ENCODE measurements around the gene NCOA7.

NCOA7 gene

DNA sequence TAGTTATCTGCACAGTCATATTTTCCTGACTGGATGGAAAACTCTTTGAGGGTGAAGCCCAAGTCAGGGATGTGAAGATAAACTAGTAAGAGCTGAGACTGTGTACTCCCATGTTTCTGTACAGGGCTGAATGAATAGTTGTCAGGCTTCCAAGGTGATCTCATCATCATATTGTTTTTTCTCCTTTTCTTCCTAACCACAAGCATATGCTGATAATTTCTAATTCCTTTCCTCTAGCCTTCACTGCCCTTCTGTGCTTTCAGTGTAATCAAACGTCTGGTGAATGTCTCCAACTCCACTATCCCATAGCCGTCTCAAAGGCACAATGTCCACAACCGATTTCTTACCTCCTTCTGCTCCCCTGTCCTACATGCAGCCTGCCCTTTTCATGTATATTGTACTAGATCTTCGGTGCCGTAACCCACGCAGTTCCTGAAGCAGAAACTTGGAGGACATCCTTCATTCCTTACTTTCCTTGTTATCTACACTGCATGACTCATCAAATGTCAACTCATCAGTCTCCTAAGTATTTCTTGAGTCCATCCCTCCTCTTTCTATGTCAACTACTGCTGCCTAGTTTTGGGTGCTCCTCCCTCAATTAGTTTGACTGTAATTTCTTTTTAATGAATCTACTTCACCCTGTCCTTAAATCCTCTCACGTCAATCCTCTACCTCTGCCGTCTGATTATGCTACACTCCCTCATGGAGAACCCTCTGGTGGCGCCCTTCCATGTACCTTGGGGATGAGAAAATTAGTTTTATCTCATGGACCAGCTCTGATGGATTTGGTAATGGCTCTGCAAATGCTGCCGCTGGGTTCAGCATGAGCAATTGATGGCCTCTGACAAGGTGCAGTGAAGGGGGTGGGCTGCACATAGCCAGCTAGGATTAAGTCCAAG lies 21.9 kb downstream of the NCOA7 start:
- TF ChIP-seq SPI1 (IDR thresholded peaks at IDR 0.05; ENCODE audit: borderline replicate concordance, low read depth) = no peak
- TF ChIP-seq, protein P1, sequence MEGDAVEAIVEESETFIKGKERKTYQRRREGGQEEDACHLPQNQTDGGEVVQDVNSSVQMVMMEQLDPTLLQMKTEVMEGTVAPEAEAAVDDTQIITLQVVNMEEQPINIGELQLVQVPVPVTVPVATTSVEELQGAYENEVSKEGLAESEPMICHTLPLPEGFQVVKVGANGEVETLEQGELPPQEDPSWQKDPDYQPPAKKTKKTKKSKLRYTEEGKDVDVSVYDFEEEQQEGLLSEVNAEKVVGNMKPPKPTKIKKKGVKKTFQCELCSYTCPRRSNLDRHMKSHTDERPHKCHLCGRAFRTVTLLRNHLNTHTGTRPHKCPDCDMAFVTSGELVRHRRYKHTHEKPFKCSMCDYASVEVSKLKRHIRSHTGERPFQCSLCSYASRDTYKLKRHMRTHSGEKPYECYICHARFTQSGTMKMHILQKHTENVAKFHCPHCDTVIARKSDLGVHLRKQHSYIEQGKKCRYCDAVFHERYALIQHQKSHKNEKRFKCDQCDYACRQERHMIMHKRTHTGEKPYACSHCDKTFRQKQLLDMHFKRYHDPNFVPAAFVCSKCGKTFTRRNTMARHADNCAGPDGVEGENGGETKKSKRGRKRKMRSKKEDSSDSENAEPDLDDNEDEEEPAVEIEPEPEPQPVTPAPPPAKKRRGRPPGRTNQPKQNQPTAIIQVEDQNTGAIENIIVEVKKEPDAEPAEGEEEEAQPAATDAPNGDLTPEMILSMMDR (IDR thresholded peaks at IDR 0.05; ENCODE audit: insufficient read depth, low read length) = no peak
- TF ChIP-seq POLR2AphosphoS5 (IDR thresholded peaks at IDR 0.05; ENCODE audit: low read depth) = no peak
- no peak for TF ChIP-seq REST (IDR thresholded peaks at IDR 0.05; ENCODE audit: insufficient replicate concordance, low read depth)
- TF ChIP-seq GABPA (IDR thresholded peaks at IDR 0.05; ENCODE audit: low read depth) = no peak
- Histone ChIP-seq H3K4me3 (replicated peaks; ENCODE audit: insufficient read depth, low read length) (no peak overlapping the region), H3K27ac (replicated peaks) (no peak overlapping the region), H3K27me3 (ENCODE audit: insufficient read depth, poor library complexity, severe bottlenecking) (no peaks in the 10 kb centered on the region)
- no peak for DNase-seq (ENCODE audit: low read depth in 1 of 2, low spot score in 1 of 2)

DNA sequence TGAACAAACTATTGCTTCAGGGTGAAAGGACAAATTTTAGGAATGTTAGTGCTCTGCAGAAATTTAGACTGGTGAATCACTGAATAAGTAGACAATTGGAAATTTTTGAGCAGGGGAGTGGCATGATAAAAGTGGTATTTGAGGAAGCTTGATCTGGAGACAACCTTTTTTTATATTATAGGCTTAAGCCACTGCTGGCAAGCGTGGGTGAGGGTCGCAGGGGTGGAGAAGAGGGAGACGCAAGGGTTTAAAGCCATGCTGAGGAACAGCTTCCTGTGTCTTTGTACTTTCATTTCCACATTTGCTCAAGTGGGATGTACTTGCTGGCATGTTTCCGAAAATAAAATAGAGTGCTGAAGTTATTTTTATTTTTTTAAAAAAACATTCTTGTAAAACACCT lies 23.7 kb downstream of the NCOA7 start:
- DNase-seq (ENCODE audit: low read depth in 1 of 2, low spot score in 1 of 2) = no peak
- Histone ChIP-seq H3K4me3 (replicated peaks; ENCODE audit: insufficient read depth, low read length) (no peak overlapping the region), H3K27ac (replicated peaks) (no peak overlapping the region), H3K27me3 (ENCODE audit: insufficient read depth, poor library complexity, severe bottlenecking) (no peaks in the 10 kb centered on the region)
- TF ChIP-seq, protein P1 (IDR thresholded peaks at IDR 0.05; ENCODE audit: insufficient read depth, low read length) = no peak
- no peak for TF ChIP-seq GABPA (IDR thresholded peaks at IDR 0.05; ENCODE audit: low read depth)
- no peak for TF ChIP-seq REST (IDR thresholded peaks at IDR 0.05; ENCODE audit: insufficient replicate concordance, low read depth)

- H3K4me3 ChIP-seq (replicated peaks; ENCODE audit: insufficient read depth, low read length) = no peak overlapping the region
- DNase-seq (ENCODE audit: low read depth in 1 of 2, low spot score in 1 of 2) = no peak
- H3K27me3 ChIP-seq (ENCODE audit: insufficient read depth, poor library complexity, severe bottlenecking) = no peaks in the 10 kb centered on the region
- TF ChIP-seq POLR2AphosphoS5 (IDR thresholded peaks at IDR 0.05; ENCODE audit: low read depth) = no peak
- no peak for TF ChIP-seq REST (IDR thresholded peaks at IDR 0.05; ENCODE audit: insufficient replicate concordance, low read depth)
- TF ChIP-seq, protein P1 (IDR thresholded peaks at IDR 0.05; ENCODE audit: insufficient read depth, low read length) = no peak
- no peak overlapping the region for H3K27ac ChIP-seq (replicated peaks)
These were observed 24.5 kb downstream of the NCOA7 start for GRCh38 chr6:125815080-125815910.

Data from HL-60 (cell line).